CD1c-positive myeloid dendritic cell (primary cell): ENCODE measurements around the gene CYP2W1.

Source experiments
- DNase-seq: peaks from one replicate; pipeline ENCODE4 v3.0.0-alpha.2; 2016; ENCODE audit errors: extremely low spot score

CYP2W1 gene

GRCh38 chr7:1015196-1016121, 32.5 kb downstream of the CYP2W1 start:
- DNase-seq, result peak; percentile 11

- no peak for DNase-seq
Observed at GRCh38 chr7:1016577-1017531, 33.9 kb downstream of the CYP2W1 start.

GRCh38 chr7:1017586-1018333, 34.8 kb downstream of the CYP2W1 start:
- no peak for DNase-seq

- no peak for DNase-seq
Observed at GRCh38 chr7:1018334-1018695, 35.3 kb downstream of the CYP2W1 start.

GRCh38 chr7:1019255-1019785, 36.3 kb downstream of the CYP2W1 start:
- DNase-seq, result no peak

GRCh38 chr7:1019789-1020610, 37.0 kb downstream of the CYP2W1 start:
- DNase-seq, result no peak

GRCh38 chr7:1020849-1021251, 37.9 kb downstream of the CYP2W1 start:
- DNase-seq, result no peak

- DNase-seq, result no peak
Observed at GRCh38 chr7:1021366-1021765, 38.4 kb downstream of the CYP2W1 start.

GRCh38 chr7:1021931-1022330, 39.0 kb downstream of the CYP2W1 start:
- DNase-seq, result no peak

GRCh38 chr7:1022356-1022755, 39.4 kb downstream of the CYP2W1 start:
- DNase-seq, result no peak

- no peak for DNase-seq
Observed at GRCh38 chr7:1022801-1023465, 40.0 kb downstream of the CYP2W1 start.

- peak; percentile 24 for DNase-seq
Observed at GRCh38 chr7:1024331-1024841, 41.4 kb downstream of the CYP2W1 start.

GRCh38 chr7:1024876-1025742, 42.1 kb downstream of the CYP2W1 start:
- DNase-seq, result no peak

- DNase-seq, result no peak
Observed at GRCh38 chr7:1025743-1026581, 43.0 kb downstream of the CYP2W1 start.

- peak; percentile 29 for DNase-seq
Observed at GRCh38 chr7:1026721-1027161, 43.8 kb downstream of the CYP2W1 start.

GRCh38 chr7:1027242-1028043, 44.5 kb downstream of the CYP2W1 start:
- DNase-seq, result no peak
